Astrocyte of the hippocampus (primary cell): ENCODE results near the gene CADPS.

ENCODE experiments used
- DNase-seq: peaks from one replicate; pipeline ENCODE4 v3.0.0; 2011; ENCODE audit warnings: low read depth, low spot score

The CADPS gene

GRCh38 chr3:62359531-62359930 lies 515.7 kb downstream of the CADPS start:
- no peak for DNase-seq

GRCh38 chr3:62356356-62356755 lies 518.9 kb downstream of the CADPS start:
- no peak for DNase-seq

- no peak for DNase-seq
Observed at GRCh38 chr3:62355703-62356102, 519.5 kb downstream of the CADPS start.
